Measurements from ENCODE around the gene ADH6. TPM values are rescaled to one million over a fixed set of nuclear protein-coding genes. Genes with fewer than 3 reads are reported as not detected.

The ADH6 gene
- total RNA-seq, result 0.32 TPM in 1 of 2 replicates, not detected in the other

DNA sequence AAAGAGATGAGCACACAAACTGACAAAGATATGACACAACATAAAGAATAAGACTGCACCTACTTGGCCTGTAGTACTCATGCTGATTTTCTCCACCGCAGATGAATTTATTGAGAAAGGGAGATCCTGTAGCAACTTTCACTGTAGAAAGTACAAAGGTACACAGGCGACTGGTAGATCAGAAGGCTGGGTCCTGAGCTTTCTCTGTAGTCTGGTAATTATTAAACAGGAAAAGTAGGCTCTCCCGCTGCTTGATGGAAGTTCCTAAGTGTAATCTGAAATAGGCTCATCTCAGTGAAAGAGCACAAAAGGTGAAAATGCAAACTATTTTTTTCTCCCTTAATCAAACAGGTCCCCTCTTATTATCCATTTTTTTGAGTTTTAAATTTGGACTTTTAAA is at the start of gene ADH6:
TSS of gene ADH6 (minus strand) at position 175 of the 400 bp plus-strand sequence. CDS start at position 81, 94 bp downstream.

Other genes starting within 250 kb of the ADH6 start
- 44.2 and 50.3 TPM in 2 replicates for gene METAP1, start 223.5 kb downstream of the ADH6 start, total RNA-seq
- 290 and 357 TPM in 2 replicates for gene ADH5, start 130.5 kb downstream of the ADH6 start, total RNA-seq
- 0.81 TPM in 1 of 2 replicates, not detected in the other for gene ADH4, start 74.9 kb downstream of the ADH6 start, total RNA-seq
- gene ADH1A, start 71.7 kb upstream of the ADH6 start, total RNA-seq, result not detected in 2 replicates
- gene ADH1B, start 102.2 kb upstream of the ADH6 start, total RNA-seq, result 15.2 and 43.5 TPM in 2 replicates
- 0.16 TPM in 1 of 2 replicates, not detected in the other for gene ADH1C, start 133.5 kb upstream of the ADH6 start, total RNA-seq
- 0.24 and 2.1 TPM in 2 replicates for gene ADH7, start 216.1 kb upstream of the ADH6 start, total RNA-seq

Data from hair follicle dermal papilla cell (primary cell).